Testis (tissue), 2 donors: Measurements from ENCODE around the gene SLC7A5.
"Not testable (repeated sequence)": the region's sequence is repeated elsewhere in the genome, so short reads cannot be mapped to it uniquely, and the experiment has no call there.

Experiments
- POLR2A ChIP-seq: fragments of 450-650 bp; IDR thresholded peaks from one replicate; pipeline ENCODE4 v1.6.1; 2017; ENCODE audit warnings: antibody characterized with exemption, mild to moderate bottlenecking, moderate library complexity
- TF ChIP-seq, protein P1 (sequence below), 3 experiments: fragments of 450-650 bp in 2 of 3; fragments of 200-600 bp in 1 of 3; sonication (generic) in 1 of 3; IDR thresholded peaks; one replicate each; pipeline ENCODE4 v1.5.1; 2016 to 2019; ENCODE audit warnings: antibody characterized with exemption in 3 of 3, mild to moderate bottlenecking in 2 of 3, moderate library complexity in 1 of 3

DNA sequence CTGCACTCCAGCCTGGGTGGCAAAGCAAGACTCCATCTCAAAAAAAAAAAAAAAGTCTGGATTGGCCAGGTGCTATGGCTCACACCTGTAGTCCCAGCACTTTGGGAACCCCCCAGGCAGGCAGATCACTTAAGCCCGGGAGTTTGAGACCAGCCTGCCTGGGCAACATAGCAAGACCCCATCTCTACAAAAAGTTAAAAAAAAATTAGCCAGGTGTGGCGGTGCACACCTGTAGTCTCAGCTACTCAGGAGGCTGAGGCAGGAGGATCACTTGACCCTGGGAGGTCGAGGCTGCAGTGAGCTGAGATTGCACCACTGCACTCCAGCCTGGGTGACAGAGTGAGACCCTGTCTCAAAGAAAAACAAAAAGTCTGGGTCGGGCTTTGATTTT, 42.9 kb downstream of the SLC7A5 start:
- TF ChIP-seq, protein P1, sequence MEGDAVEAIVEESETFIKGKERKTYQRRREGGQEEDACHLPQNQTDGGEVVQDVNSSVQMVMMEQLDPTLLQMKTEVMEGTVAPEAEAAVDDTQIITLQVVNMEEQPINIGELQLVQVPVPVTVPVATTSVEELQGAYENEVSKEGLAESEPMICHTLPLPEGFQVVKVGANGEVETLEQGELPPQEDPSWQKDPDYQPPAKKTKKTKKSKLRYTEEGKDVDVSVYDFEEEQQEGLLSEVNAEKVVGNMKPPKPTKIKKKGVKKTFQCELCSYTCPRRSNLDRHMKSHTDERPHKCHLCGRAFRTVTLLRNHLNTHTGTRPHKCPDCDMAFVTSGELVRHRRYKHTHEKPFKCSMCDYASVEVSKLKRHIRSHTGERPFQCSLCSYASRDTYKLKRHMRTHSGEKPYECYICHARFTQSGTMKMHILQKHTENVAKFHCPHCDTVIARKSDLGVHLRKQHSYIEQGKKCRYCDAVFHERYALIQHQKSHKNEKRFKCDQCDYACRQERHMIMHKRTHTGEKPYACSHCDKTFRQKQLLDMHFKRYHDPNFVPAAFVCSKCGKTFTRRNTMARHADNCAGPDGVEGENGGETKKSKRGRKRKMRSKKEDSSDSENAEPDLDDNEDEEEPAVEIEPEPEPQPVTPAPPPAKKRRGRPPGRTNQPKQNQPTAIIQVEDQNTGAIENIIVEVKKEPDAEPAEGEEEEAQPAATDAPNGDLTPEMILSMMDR (IDR thresholded peaks at IDR 0.05), result not testable (repeated sequence)
- not testable (repeated sequence) for TF ChIP-seq POLR2A
